Keratinocyte (primary cell): Measurements from ENCODE around the gene ATF1. TPM values are rescaled to one million over a fixed set of nuclear protein-coding genes. Genes with fewer than 3 reads are reported as not detected.

Experiments
- DNase-seq: peaks from one replicate; pipeline ENCODE4 v3.0.0-alpha.2; 2011; ENCODE audit warnings: low read depth, missing footprints, low spot score
- FAIRE-seq: peaks from 2 replicates; lab custom pipeline; 2011; peaks lifted over from hg19 to GRCh38; lab: Jason Lieb, UNC
- H2AFZ ChIP-seq: 2 replicates; pipeline ENCODE4 v1.6.0; 2012; ENCODE audit warnings: low read length, control low read depth, inconsistent platforms; ENCODE audit not compliant: control insufficient read depth
- H3K27ac ChIP-seq: 2 replicates; pipeline ENCODE4 v1.5.1; 2011; ENCODE audit warnings: low read length; ENCODE audit not compliant: control insufficient read depth, insufficient read depth
- H3K27me3 ChIP-seq: 3 replicates; pipeline ENCODE4 v1.6.0; 2011; ENCODE audit warnings: low read length; ENCODE audit not compliant: control insufficient read depth, insufficient read depth; ENCODE audit errors: extremely low read depth
- H3K36me3 ChIP-seq, 2 experiments: 2 replicates in 1 of 2; 3 replicates in 1 of 2; pipeline ENCODE4 v1.5.1; 2011; ENCODE audit warnings: low read length in 2 of 2, mild to moderate bottlenecking in 1 of 2; ENCODE audit not compliant: control insufficient read depth in 2 of 2, insufficient read depth in 2 of 2; ENCODE audit errors: extremely low read depth in 1 of 2
- H3K4me1 ChIP-seq: 3 replicates; pipeline ENCODE4 v1.5.1; 2011; ENCODE audit warnings: low read length; ENCODE audit not compliant: control insufficient read depth, insufficient read depth; ENCODE audit errors: extremely low read depth
- H3K4me2 ChIP-seq: 3 replicates; pipeline ENCODE4 v1.6.0; 2011; ENCODE audit warnings: low read depth, low read length; ENCODE audit not compliant: control insufficient read depth, insufficient read depth; ENCODE audit errors: extremely low read depth
- H3K4me3 ChIP-seq, 3 experiments: fragments of 200-600 bp in 1 of 3; sonication (generic) in 1 of 3; 2 replicates in 2 of 3; 3 replicates in 1 of 3; pipeline ENCODE4 v1.5.1; 2011 to 2016; ENCODE audit warnings: low read length in 3 of 3, mild to moderate bottlenecking in 3 of 3, control low read depth in 2 of 3, inconsistent platforms in 1 of 3, low read depth in 1 of 3, mixed read lengths in 1 of 3, mixed run types in 1 of 3, moderate library complexity in 1 of 3; ENCODE audit not compliant: control insufficient read depth in 2 of 3, insufficient read depth in 2 of 3; ENCODE audit errors: extremely low read depth in 1 of 3
- H3K79me2 ChIP-seq: 2 replicates; pipeline ENCODE4 v1.6.0; 2012; ENCODE audit warnings: low read length; ENCODE audit not compliant: control insufficient read depth, insufficient read depth
- H3K9ac ChIP-seq: 3 replicates; pipeline ENCODE4 v1.6.0; 2011; ENCODE audit warnings: low read length; ENCODE audit not compliant: control insufficient read depth, insufficient read depth; ENCODE audit errors: extremely low read depth
- H3K9me1 ChIP-seq: 3 replicates; pipeline ENCODE4 v1.6.0; 2011; ENCODE audit warnings: low read length; ENCODE audit not compliant: control insufficient read depth, insufficient read depth; ENCODE audit errors: extremely low read depth
- H3K9me3 ChIP-seq: 2 replicates; pipeline ENCODE4 v1.5.1; 2012; ENCODE audit warnings: low read depth, low read length; ENCODE audit not compliant: control insufficient read depth
- H4K20me1 ChIP-seq: 3 replicates; pipeline ENCODE4 v1.6.0; 2011; ENCODE audit warnings: low read length; ENCODE audit not compliant: control insufficient read depth, insufficient read depth; ENCODE audit errors: extremely low read depth
- CTCF ChIP-seq, 3 experiments: IDR thresholded peaks in 1 of 3; conservative IDR thresholded peaks in 1 of 3; optimal IDR thresholded peaks in 1 of 3; 2 replicates in 2 of 3; 3 replicates in 1 of 3; pipeline versions ENCODE3 to v1.5.1; 2011; ENCODE audit warnings: low read length in 3 of 3, mild to moderate bottlenecking in 3 of 3, moderate library complexity in 2 of 3, control low read depth in 1 of 3, inconsistent platforms in 1 of 3; ENCODE audit not compliant: insufficient read depth in 2 of 3; ENCODE audit errors: extremely low read depth in 1 of 3
- EZH2 ChIP-seq: IDR thresholded peaks from one replicate; pipeline ENCODE4 v1.6.1; 2012; ENCODE audit warnings: inconsistent platforms, mild to moderate bottlenecking, low read length, moderate library complexity
- dilution Hi-C: fragments of 300-500 bp; cut with MboI; formaldehyde crosslinking; loops from one replicate; pipeline ENCODE4 v1.7.0; 2020; ENCODE audit warnings: low sequenced_read_pairs; ENCODE audit not compliant: extremely low pct_ligation_motif_present
- polyA plus RNA-seq, 5 experiments: library from polyadenylated mRNA; depleted of rRNA in 3 of 5; stranded (reverse) in 3 of 5; stranded (forward) in 1 of 5; unstranded in 1 of 5; fragments of >200 nt; gene quantifications; 1 replicate in 1 of 5; 2 replicates in 3 of 5; 3 replicates in 1 of 5; pipeline versions ENCODE4 v1.2.1 to v1.2.3, GENCODE V29; 2011 to 2012; ENCODE audit warnings: missing spikeins in 2 of 5, low read depth in 1 of 5, low replicate concordance in 1 of 5

Gene ATF1
- polyA plus RNA-seq, 1 donor (not counting 4 experiments of a cell fraction or from before 2014, with no cell fraction given), result 37.4 TPM

DNA sequence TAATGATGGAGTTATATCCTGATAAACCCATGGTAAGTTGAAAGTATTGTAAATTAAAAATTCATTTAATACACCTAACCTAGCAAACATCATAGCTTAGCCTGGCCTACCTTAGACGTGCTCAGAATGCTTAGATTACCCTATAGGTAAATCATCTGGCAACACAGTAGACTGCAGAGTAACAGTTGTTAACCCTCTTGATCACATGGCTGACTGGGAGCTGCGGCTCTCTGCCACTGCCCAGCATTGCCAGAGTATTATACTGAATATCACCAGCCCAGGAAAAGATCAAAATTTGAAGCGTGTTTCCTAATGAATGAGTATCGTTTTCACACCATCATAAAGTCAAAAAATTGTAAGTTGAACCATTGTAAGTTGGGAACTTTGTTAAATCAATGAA lies 61.0 kb downstream of the ATF1 start:
- no peak overlapping the region for H3K9ac ChIP-seq
- H4K20me1 ChIP-seq, result no peaks in the 10 kb centered on the region

DNA sequence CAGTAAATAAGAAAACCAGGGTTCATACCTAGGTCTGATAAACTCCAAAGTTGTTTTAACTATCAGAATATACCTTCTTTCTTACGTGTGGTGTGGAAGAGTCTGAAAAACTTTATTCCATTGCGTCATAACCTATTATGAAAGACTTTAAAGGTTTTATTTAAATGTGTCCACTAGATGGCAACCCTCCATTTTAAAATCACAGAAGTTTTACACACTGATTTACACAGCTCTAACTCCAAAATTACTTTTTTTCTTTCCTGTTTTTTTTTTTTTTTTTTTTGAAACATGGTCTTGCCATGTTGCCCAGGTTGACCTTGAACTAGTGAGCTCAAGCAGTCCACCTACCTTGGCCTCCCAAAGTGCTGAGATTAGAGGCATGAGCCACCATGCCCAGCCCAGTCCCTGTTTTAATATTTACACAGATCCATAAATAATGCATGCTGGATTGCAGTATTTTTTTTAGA lies 61.5 kb downstream of the ATF1 start:
- DNase-seq, result no peak
- no peak overlapping the region for H3K9ac ChIP-seq
- no peak for FAIRE-seq

More for the DNA sequence above, 61.0 kb downstream of the ATF1 start:
- Histone ChIP-seq H3K27ac (no peak overlapping the region), H3K36me3 (no peaks in the 10 kb centered on the region), H2AFZ (peak overlapping the region; percentile 13), H3K9me3 (no peaks in the 10 kb centered on the region), H3K79me2 (no peaks in the 10 kb centered on the region), H3K4me2 (peak overlapping the region; percentile 11), H3K9me1 (no peaks in the 10 kb centered on the region), H3K27me3 (no peaks in the 10 kb centered on the region), H3K4me1 (peaks cover 8% of the 10 kb centered on the region), H3K4me3 (no peak overlapping the region)
- DNase-seq (no peak), FAIRE-seq (no peak)
- TF ChIP-seq EZH2 (no peak), CTCF (optimal IDR thresholded peaks at IDR 0.05 in 1 of 3, IDR thresholded peaks at IDR 0.05 in 1 of 3, conservative IDR thresholded peaks at IDR 0.05 in 1 of 3; ENCODE audit: extremely low read depth in 1 of 3, insufficient read depth in 2 of 3, low read length in 3 of 3) (no peak)
- dilution Hi-C loops, result no loop called here

More for the DNA sequence above, 61.5 kb downstream of the ATF1 start:
- no peak overlapping the region for H3K27ac ChIP-seq
- no peak overlapping the region for H3K4me3 ChIP-seq
- H4K20me1 ChIP-seq, result no peaks in the 10 kb centered on the region
- peak overlapping the region; percentile 11 for H3K4me2 ChIP-seq
- H3K27me3 ChIP-seq, result no peaks in the 10 kb centered on the region
- peak overlapping the region; percentile 1 for H2AFZ ChIP-seq
- no peaks in the 10 kb centered on the region for H3K79me2 ChIP-seq
- dilution Hi-C loops, result no loop called here
- H3K4me1 ChIP-seq, result peaks cover 8% of the 10 kb centered on the region
- TF ChIP-seq EZH2 (no peak), CTCF (optimal IDR thresholded peaks at IDR 0.05 in 1 of 3, IDR thresholded peaks at IDR 0.05 in 1 of 3, conservative IDR thresholded peaks at IDR 0.05 in 1 of 3; ENCODE audit: extremely low read depth in 1 of 3, insufficient read depth in 2 of 3, low read length in 3 of 3) (peak in 1 of 3 experiments; percentile 25)
- no peaks in the 10 kb centered on the region for H3K9me3 ChIP-seq
- H3K36me3 ChIP-seq, result no peaks in the 10 kb centered on the region
- H3K9me1 ChIP-seq, result no peaks in the 10 kb centered on the region
